AG20443 (cell line): ENCODE results near the gene CHPF2.

ENCODE experiments used
- DNase-seq: peaks from one replicate; pipeline ENCODE4 v3.0.0; 2012; ENCODE audit warnings: low spot score, mixed read lengths

Gene CHPF2

GRCh38 chr7:151232917-151233701 is 826 bp downstream of the CHPF2 start:
- DNase-seq: peak; percentile 90

GRCh38 chr7:151233804-151234203 is 1.5 kb downstream of the CHPF2 start:
- no peak for DNase-seq

- no peak for DNase-seq
Observed at GRCh38 chr7:151235091-151235787, 3.0 kb downstream of the CHPF2 start.

GRCh38 chr7:151236406-151236805 is 4.1 kb downstream of the CHPF2 start:
- no peak for DNase-seq

GRCh38 chr7:151237244-151238189 is 5.2 kb downstream of the CHPF2 start:
- DNase-seq: no peak

GRCh38 chr7:151238190-151238810 is 6.0 kb downstream of the CHPF2 start:
- DNase-seq: no peak

GRCh38 chr7:151238924-151239836 is 6.9 kb downstream of the CHPF2 start:
- DNase-seq: no peak

GRCh38 chr7:151239837-151240459 is 7.7 kb downstream of the CHPF2 start:
- no peak for DNase-seq

- DNase-seq: no peak
Observed at GRCh38 chr7:151240536-151240935, 8.3 kb downstream of the CHPF2 start.

GRCh38 chr7:151240942-151241754 is 8.9 kb downstream of the CHPF2 start:
- DNase-seq: no peak

- no peak for DNase-seq
Observed at GRCh38 chr7:151241755-151242096, 9.4 kb downstream of the CHPF2 start.

- DNase-seq: no peak
Observed at GRCh38 chr7:151242159-151243044, 10.1 kb downstream of the CHPF2 start.

- no peak for DNase-seq
Observed at GRCh38 chr7:151243045-151243349, 10.7 kb downstream of the CHPF2 start.

GRCh38 chr7:151243408-151244195 is 11.3 kb downstream of the CHPF2 start:
- peak; percentile 11 for DNase-seq

- DNase-seq: peak; percentile 79
Observed at GRCh38 chr7:151244196-151244840, 12.0 kb downstream of the CHPF2 start.

GRCh38 chr7:151244841-151245346 is 12.6 kb downstream of the CHPF2 start:
- no peak for DNase-seq
